KOPT-K1 (cell line): ENCODE results near the gene AK8.
A peak's percentile ranks its signal among the peaks of the same experiment; 100 is the strongest.
"Not testable (repeated sequence)": the region's sequence is repeated elsewhere in the genome, so short reads cannot be mapped to it uniquely, and the experiment has no call there.

ENCODE experiments used
- H3K27ac ChIP-seq: fragments of 200-600 bp; sonication (generic); 2 replicates; pipeline ENCODE4 v1.5.1; 2016; ENCODE audit warnings: antibody characterized with exemption, mild to moderate bottlenecking, low read depth, low read length; ENCODE audit not compliant: poor library complexity, severe bottlenecking
- H3K36me3 ChIP-seq: fragments of 200-600 bp; sonication (generic); 2 replicates; pipeline ENCODE4 v1.5.1; 2017; ENCODE audit warnings: antibody characterized with exemption, mild to moderate bottlenecking, low read length, moderate library complexity; ENCODE audit not compliant: insufficient read depth
- H3K9me3 ChIP-seq: fragments of 200-600 bp; sonication (generic); 2 replicates; pipeline ENCODE4 v1.5.1; 2017; ENCODE audit warnings: antibody characterized with exemption, low read length, mild to moderate bottlenecking; ENCODE audit not compliant: insufficient read depth, poor library complexity, severe bottlenecking

Gene AK8

DNA sequence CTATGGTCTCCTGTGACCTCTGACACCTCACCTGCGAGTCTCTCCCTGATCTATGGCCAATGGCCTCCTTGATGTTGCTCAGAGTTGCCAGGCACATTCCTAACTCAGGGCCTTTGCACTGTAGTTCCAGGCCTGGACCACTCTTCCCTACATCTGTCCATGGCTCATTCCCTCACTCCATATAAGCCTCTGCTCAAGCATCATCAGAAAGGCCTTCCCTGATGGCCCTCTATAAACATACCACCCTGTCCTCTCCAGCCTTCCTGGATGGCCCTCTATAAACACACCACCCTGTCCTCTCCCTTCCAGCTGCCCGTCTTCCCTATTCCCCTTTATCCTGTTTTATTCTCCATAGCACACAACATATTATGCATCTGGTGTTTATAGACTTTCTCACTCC is 105.0 kb downstream of the AK8 start:
- H3K36me3 ChIP-seq: no peaks in the 10 kb centered on the region; the same call in 1 of the 2 replicates
- H3K27ac ChIP-seq: no peak overlapping the region
- H3K9me3 ChIP-seq: peaks cover 14% of the 10 kb centered on the region

DNA sequence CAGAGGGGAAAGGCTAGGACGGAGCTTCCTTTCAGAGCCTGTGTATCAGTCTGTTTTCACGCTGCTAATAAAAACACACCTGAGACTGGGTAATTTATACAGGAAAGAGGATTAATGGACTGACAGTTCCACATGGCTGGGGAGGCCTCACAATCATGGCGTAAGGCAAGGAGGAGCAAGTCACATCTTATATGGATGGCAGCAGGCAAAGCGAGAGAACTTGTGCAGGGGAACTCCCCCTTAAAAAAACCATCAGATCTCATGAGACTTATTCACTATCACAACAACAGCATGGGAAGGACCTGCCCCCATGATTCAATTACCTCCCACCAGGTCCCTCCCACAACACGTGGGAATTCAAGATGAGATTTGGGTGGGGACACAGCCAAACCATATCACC is 106.3 kb downstream of the AK8 start:
- not testable (repeated sequence) for H3K36me3 ChIP-seq, H3K27ac ChIP-seq
- peaks cover 14% of the 10 kb centered on the region for H3K9me3 ChIP-seq

DNA sequence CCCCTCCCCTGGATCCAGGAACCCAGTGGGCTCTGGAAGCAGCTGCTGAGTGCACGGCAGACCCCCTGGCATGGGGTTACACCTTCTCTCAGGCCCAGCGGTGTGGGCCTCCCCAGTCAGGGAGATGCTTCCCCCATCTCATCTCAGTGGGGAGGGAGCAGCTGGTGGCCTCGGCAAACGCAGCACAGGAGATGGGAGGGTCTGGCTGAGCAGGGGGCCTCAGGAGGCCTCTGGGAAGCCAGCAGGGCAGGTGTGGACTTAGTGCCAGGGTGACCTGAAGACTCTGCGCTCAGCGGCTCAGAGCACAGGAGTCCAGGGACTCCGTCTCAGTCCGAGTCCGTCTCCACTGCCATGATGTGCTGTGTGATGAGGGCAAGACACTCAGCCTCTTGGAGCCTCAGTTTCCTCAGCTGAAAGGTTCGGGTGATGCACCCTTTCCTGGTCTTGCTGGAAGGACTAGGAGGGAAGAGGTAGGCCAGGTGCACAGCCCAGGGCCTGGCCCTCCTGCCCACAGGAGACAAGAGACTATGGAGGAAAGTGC is 107.2 kb downstream of the AK8 start:
- H3K36me3 ChIP-seq: no peaks in the 10 kb centered on the region; the same call in 1 of the 2 replicates
- H3K9me3 ChIP-seq: peaks cover 14% of the 10 kb centered on the region
- H3K27ac ChIP-seq: peak overlapping the region; percentile 81

DNA sequence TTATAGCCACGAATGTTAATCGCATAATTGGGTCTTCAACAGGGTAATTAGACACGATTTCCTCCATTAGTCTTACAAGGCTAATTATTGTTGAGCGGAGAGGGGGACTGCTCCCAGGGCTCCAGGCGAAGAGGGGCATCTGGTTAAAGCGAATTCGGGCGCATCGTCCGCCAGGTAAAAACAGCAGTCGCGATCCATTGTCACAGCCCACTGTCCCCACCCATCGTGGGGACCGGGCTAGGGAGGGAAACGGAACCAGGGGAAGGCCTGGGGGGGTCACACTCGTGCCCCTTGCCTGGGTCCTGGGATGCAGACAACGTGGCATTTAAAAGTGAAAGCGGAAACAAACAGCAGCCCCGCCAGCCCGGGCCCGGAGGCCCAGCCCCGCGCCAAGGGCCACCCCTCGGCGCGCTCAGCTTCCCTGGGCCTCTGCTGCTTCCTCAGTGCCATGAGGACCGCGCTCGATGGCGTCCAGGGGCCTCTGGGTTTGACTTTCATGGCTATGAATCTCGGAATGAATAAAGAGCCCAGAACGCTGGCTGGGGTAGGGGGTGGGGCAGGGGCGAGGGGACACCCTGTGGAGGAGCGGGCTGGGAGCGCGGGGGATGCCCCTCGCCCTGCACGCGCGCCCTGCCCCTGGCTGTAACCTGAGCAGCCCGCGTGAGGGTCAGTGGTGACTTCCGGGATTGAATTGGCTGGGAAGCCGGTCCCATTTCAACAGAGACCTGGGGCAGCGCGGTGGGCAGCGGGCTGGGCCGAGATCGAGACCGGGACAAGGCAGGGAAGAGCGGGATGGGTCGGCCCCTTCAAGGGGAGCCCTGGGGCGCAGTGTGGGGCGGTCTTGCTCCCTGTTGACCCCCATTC is 107.9 kb downstream of the AK8 start:
- Histone ChIP-seq H3K27ac (peak overlapping the region; percentile 81), H3K36me3 (no peaks in the 10 kb centered on the region; the same call in 1 of the 2 replicates), H3K9me3 (peaks cover 14% of the 10 kb centered on the region)

DNA sequence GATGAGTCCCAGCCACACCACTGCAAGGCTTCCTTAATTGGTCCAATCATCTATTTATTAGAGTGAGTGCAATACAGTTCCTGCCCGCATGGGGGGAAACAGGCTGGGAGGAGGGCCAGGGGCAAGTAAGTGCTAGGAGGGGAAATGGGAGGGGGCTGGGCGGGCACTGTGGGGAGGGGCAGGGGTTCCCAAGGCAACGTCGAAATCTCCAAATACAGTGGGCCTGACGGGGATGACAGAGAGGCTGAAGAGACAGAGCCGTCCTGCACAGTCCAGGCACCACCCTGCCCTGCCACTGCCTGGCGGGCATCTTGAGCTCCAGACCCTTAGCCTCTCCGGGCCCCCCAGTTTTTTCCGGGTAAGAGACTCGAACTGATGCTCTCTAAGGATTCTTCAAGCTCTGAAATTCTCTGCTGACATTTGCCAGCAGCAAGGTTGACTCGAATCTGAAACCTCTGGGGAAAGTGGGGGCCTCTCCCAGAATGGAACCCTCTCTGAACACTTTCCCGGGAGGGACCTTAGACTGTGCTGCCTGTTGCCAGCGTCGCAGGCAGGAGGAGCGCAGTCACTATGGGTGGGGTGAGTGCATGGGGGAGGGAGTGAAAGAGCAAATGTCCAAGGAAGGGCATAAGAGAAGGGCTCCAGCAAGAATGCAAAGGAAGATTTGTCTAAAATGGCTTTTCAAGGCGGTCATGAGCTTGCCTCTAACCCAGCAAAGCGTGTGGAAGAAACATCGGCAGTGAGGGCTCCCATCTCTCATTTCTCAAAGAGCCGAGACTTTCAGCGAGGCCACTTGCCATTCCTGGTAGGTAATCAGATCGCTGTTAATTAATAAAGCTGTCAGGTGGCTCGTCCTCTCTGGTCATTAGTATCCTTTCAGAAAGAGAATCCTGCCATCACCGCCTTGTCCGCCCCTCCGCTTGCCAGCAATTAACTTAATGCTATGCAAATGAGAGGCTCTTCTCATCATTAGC is 108.9 kb downstream of the AK8 start:
- Histone ChIP-seq H3K9me3 (peaks cover 14% of the 10 kb centered on the region), H3K36me3 (no peaks in the 10 kb centered on the region; the same call in 1 of the 2 replicates), H3K27ac (peak overlapping the region; percentile 81)

DNA sequence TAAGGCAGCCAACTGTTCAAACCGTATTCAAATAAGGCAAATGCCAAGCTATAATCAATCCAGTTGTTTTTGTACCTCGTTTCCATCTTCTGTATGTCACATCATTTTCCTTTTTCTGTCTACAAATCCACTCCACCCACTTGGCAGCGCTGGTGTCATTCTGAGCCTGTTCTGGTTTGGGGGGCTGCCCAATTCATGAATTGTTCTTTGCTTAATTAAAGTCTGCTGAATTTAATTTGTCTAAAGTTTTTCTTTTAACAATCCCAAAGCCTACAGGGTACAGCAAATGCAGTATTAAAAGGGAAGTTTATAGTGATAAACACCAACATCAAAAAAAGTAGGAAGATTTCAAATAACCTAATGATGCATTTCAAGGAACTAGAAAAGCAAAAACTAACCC is 114.5 kb downstream of the AK8 start:
- H3K9me3 ChIP-seq: no peaks in the 10 kb centered on the region
- no peaks in the 10 kb centered on the region for H3K36me3 ChIP-seq
- H3K27ac ChIP-seq: no peak overlapping the region

DNA sequence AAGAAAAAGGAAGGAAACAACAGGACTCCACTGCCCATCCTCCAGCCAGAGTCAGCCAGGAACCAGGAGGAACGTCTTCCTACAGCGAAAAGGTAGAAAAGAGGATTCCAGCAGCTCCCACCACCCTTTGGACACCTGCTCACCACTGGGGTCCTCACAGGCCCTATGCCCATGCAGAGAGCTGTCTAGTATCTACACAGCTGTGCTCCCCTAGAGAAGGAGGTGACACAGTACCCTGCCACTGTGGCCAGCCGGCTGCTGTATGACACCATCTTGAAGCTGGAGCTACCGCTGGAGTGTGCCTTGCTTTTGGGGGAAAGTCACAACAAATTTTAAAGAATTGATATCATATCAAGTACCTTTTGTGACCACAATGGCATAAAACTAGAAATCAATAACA is 115.2 kb downstream of the AK8 start:
- no peaks in the 10 kb centered on the region for H3K36me3 ChIP-seq
- H3K9me3 ChIP-seq: no peaks in the 10 kb centered on the region
- H3K27ac ChIP-seq: no peak overlapping the region

DNA sequence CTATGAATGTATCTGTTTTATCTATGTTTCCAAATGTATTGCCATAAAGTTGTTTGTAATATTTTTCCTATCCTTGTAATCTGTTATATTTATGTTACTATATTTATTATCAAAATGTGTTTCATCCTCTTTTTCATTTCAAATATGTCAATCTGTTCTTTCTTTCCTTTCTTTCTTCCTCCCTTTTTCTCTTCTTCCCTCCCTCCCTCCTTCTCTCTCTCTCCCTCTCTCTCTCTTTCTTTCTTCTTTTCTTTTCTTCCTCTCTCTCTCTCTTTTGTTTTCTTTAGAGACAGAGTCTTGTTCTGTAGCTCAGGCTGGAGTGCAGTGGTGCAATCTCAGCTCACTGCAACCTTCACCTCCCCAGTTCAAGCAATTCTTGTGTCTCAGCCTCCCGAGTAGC is 116.5 kb downstream of the AK8 start:
- Histone ChIP-seq H3K9me3 (no peaks in the 10 kb centered on the region), H3K27ac (no peak overlapping the region), H3K36me3 (no peaks in the 10 kb centered on the region)

DNA sequence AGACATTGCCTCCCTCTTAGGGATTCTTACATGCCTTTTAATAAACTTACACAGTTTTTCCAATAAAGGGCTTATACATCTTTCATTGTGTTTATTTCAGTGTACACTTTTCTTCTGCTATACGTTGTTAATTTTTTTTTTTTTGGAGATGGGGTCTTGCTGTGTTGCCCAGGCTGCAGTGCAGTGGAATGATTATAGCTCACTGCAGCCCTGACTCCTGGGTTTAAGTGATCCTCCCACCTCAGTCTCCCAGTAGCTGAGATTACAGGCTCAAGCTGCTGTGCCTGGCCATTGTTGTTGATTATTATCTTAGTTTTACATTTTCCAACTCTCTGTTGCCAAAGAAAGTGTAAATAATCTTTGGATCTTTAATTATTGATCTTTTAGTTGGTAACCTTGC is 118.0 kb downstream of the AK8 start:
- H3K36me3 ChIP-seq: no peaks in the 10 kb centered on the region
- no peak overlapping the region for H3K27ac ChIP-seq
- H3K9me3 ChIP-seq: no peaks in the 10 kb centered on the region

DNA sequence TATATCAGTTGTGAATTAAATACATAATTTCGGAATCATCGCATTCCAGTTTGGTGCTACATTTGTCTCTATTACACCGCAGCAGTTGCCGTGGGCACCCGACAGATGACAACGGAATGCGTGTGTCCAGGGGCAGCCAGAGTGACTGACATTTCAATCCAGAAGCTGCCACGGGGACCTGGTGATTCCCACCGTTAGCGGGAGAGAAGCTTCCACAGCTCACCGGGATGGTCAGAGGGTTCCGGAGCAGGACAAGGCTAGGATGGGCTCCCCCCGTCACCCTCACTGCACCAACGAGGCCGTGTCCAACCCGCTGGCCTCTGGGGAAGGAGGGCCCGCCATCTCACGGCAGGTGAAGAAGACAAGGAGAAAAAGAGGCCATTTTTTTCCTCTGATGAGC is 121.1 kb downstream of the AK8 start:
- Histone ChIP-seq H3K27ac (no peak overlapping the region), H3K36me3 (no peaks in the 10 kb centered on the region), H3K9me3 (no peaks in the 10 kb centered on the region)

DNA sequence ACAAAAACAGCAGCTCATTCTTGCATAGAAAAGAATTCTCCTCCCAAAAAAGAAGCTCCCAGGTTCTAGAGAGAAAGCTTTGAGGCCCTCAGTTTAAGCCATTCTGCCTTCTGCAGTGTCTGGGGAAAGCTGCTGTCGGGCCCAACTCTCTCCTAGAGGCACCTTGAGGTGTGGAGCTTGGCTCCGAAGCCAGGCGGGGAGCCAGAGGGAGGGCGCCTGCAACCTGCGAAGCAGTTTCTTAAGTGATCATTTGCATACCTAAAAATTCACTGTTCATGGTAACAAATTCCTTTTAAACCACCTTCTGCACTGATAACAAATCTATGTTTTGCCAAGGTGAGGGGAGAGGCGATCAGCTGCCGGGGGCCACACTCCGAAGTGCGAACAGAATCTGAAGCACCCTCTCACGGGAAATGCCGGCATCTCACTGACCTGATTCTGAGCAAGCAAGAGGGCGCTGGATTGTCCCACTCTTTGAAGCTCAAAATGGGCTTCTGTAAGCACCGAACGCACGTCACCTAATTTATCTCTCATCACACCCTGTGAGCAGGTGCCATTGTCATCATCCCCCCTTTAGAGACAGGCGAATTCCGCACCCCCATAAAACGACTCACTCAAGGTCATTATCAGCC is 121.8 kb downstream of the AK8 start:
- Histone ChIP-seq H3K27ac (no peak overlapping the region), H3K36me3 (no peaks in the 10 kb centered on the region), H3K9me3 (no peaks in the 10 kb centered on the region)

DNA sequence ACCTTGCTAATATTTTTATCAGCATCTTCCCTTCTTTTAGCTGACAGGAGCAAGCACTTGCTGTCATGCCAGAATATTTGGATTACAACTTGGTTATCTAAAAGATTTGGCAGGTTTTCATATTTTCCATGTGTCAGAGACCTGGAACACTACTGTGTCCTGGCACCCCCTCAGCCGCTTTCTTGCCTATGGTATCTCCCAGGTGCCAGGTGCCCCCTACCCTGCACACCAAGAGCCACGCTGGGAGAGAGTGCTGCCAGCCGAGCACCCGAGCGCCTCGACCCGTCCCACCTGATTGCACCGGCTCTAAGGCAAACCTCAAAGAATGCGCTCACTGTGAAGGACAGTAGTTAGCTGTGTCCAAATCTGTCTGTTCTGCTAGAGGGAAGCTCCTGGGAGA is 123.0 kb downstream of the AK8 start:
- Histone ChIP-seq H3K36me3 (no peaks in the 10 kb centered on the region), H3K27ac (no peak overlapping the region), H3K9me3 (no peaks in the 10 kb centered on the region)

DNA sequence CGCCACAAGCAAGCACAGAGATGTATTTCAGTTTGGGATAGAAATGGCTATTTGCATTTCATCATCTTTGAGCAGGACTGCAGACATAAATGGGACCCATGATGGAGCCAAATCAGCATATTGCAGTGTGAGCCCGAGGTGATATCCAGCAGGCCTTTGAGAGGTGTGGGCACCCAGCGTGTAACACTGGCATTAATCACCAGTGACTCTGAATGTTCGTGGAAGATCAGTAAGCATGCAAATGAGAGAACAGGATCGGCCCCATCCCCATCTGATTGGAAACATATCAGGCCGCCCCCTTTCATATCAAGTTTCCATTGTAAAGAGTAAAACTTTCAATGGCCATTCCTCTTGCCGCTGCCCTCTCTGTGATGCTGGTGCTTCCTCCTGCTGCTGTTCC is 123.8 kb downstream of the AK8 start:
- Histone ChIP-seq H3K36me3 (no peaks in the 10 kb centered on the region), H3K9me3 (no peaks in the 10 kb centered on the region), H3K27ac (no peak overlapping the region)

DNA sequence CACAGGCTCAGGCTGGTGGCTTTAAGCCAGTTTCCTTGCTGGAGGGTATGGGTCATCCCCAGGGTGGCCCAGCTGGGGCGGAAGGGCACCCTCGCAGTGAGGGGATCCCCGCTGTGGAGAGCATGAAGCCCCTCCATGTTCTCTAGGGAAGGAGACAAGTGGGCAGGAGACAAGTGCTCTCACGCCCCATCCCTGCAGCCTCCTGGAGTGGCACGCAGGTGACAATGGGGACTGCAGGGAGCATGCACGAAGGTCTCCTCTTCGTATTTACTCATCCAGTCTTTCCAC is 124.5 kb downstream of the AK8 start:
- no peaks in the 10 kb centered on the region for H3K9me3 ChIP-seq
- H3K27ac ChIP-seq: no peak overlapping the region
- no peaks in the 10 kb centered on the region for H3K36me3 ChIP-seq
